ENCODE measurements around the gene SRPRB. TPM values are rescaled to one million over a fixed set of nuclear protein-coding genes. Genes with fewer than 3 reads are reported as not detected.

The SRPRB gene
- total and polyA plus RNA-seq, 2 experiments from 2014 or later = 29.2 to 40.9 TPM

GRCh38 chr3:133855002-133855370, 49.4 kb downstream of the SRPRB start:
- Histone ChIP-seq H3K4me3 (no peak overlapping the region), H3K9me3 (ENCODE audit: low read depth) (no peaks in the 10 kb centered on the region), H3K27me3 (no peaks in the 10 kb centered on the region), H3K4me1 (ENCODE audit: low read depth) (no peaks in the 10 kb centered on the region), H3K36me3 (no peaks in the 10 kb centered on the region), H3K27ac (no peak overlapping the region)
- no peak for TF ChIP-seq CTCF (IDR thresholded peaks at IDR 0.05; ENCODE audit: low read depth, low read length)
- no peak for DNase-seq (ENCODE audit: low read depth in 1 of 2, low spot score in 1 of 2)

- H3K4me3 ChIP-seq = no peak overlapping the region
- H3K4me1 ChIP-seq (ENCODE audit: low read depth) = no peaks in the 10 kb centered on the region
- H3K27ac ChIP-seq = no peak overlapping the region
- no peaks in the 10 kb centered on the region for H3K36me3 ChIP-seq
- H3K9me3 ChIP-seq (ENCODE audit: low read depth) = no peaks in the 10 kb centered on the region
- TF ChIP-seq CTCF (IDR thresholded peaks at IDR 0.05; ENCODE audit: low read depth, low read length) = no peak
- H3K27me3 ChIP-seq = no peaks in the 10 kb centered on the region
- peak in 1 of 2 donors; percentile 14 for DNase-seq (ENCODE audit: low read depth in 1 of 2, low spot score in 1 of 2)
Measured at GRCh38 chr3:133855772-133856171, 50.2 kb downstream of the SRPRB start.

GRCh38 chr3:133856316-133856715, 50.7 kb downstream of the SRPRB start:
- Histone ChIP-seq H3K4me3 (no peak overlapping the region), H3K27me3 (no peaks in the 10 kb centered on the region), H3K27ac (no peak overlapping the region), H3K36me3 (no peaks in the 10 kb centered on the region), H3K9me3 (ENCODE audit: low read depth) (no peaks in the 10 kb centered on the region), H3K4me1 (ENCODE audit: low read depth) (no peaks in the 10 kb centered on the region)
- no peak for TF ChIP-seq CTCF (IDR thresholded peaks at IDR 0.05; ENCODE audit: low read depth, low read length)
- DNase-seq (ENCODE audit: low read depth in 1 of 2, low spot score in 1 of 2) = peak in 1 of 2 donors; percentile 13

- Histone ChIP-seq H3K9me3 (ENCODE audit: low read depth) (no peaks in the 10 kb centered on the region), H3K27me3 (no peaks in the 10 kb centered on the region), H3K4me3 (no peak overlapping the region), H3K36me3 (no peaks in the 10 kb centered on the region), H3K4me1 (ENCODE audit: low read depth) (no peaks in the 10 kb centered on the region), H3K27ac (no peak overlapping the region)
- DNase-seq (ENCODE audit: low read depth in 1 of 2, low spot score in 1 of 2) = no peak
- no peak for TF ChIP-seq CTCF (IDR thresholded peaks at IDR 0.05; ENCODE audit: low read depth, low read length)
Measured at GRCh38 chr3:133857767-133858166, 52.2 kb downstream of the SRPRB start.

GRCh38 chr3:133859381-133860234, 54.0 kb downstream of the SRPRB start:
- Histone ChIP-seq H3K27ac (no peak overlapping the region), H3K4me1 (ENCODE audit: low read depth) (no peaks in the 10 kb centered on the region), H3K9me3 (ENCODE audit: low read depth) (no peaks in the 10 kb centered on the region), H3K4me3 (no peak overlapping the region), H3K36me3 (no peaks in the 10 kb centered on the region), H3K27me3 (no peaks in the 10 kb centered on the region)
- DNase-seq (ENCODE audit: low read depth in 1 of 2, low spot score in 1 of 2) = peak in 1 of 2 donors; percentile 9
- no peak for TF ChIP-seq CTCF (IDR thresholded peaks at IDR 0.05; ENCODE audit: low read depth, low read length)

Measured in cardiac muscle cell (in vitro differentiated cells and primary cell).